Type B pancreatic cell (in vitro differentiated cells): Measurements from ENCODE around the gene TTLL11. TPM values are rescaled to one million over a fixed set of nuclear protein-coding genes. Genes with fewer than 3 reads are reported as not detected.

Experiments
- DNase-seq: peaks from one replicate; pipeline ENCODE4 v3.0.0; 2021; ENCODE audit warnings: mixed read lengths; ENCODE audit not compliant: unreplicated experiment; ENCODE audit errors: extremely low spot score
- H3K27ac Mint-ChIP-seq: 2 replicates; pipeline ENCODE4 v1.8.0; 2021; ENCODE audit warnings: mild to moderate bottlenecking, mixed read lengths
- H3K27me3 Mint-ChIP-seq: 2 replicates; pipeline ENCODE4 v1.8.0; 2021; ENCODE audit warnings: mixed read lengths
- H3K36me3 Mint-ChIP-seq: 2 replicates; pipeline ENCODE4 v1.8.0; 2021; ENCODE audit warnings: mixed read lengths
- H3K4me1 Mint-ChIP-seq: one replicate; pipeline ENCODE4 v1.8.0; 2021; ENCODE audit warnings: mixed read lengths; ENCODE audit not compliant: unreplicated experiment
- H3K4me3 Mint-ChIP-seq: 2 replicates; pipeline ENCODE4 v1.8.0; 2021; ENCODE audit warnings: mild to moderate bottlenecking, mixed read lengths
- H3K9me3 Mint-ChIP-seq: 2 replicates; pipeline ENCODE4 v1.8.0; 2021; ENCODE audit warnings: mixed read lengths
- CTCF ChIP-seq: fragments of 200-600 bp; sonication (generic); conservative IDR thresholded peaks from 2 replicates; pipeline ENCODE4 v1.5.0; 2021; ENCODE audit warnings: antibody characterized with exemption, mild to moderate bottlenecking
- total RNA-seq: library from RNA; stranded (reverse); gene quantifications from 2 replicates; pipeline ENCODE4 v1.2.1, GENCODE V29; 2021; ENCODE audit warnings: low replicate concordance

TTLL11 gene
- total RNA-seq, 1 donor from 2014 or later: 8.6 TPM

GRCh38 chr9:122039234-122039633, 53.9 kb downstream of the TTLL11 start:
- H3K36me3 Mint-ChIP-seq: peaks cover 4% of the 10 kb centered on the region
- no peak for TF ChIP-seq CTCF
- no peaks in the 10 kb centered on the region for H3K9me3 Mint-ChIP-seq
- H3K27ac Mint-ChIP-seq: no peak overlapping the region
- DNase-seq: no peak
- H3K27me3 Mint-ChIP-seq: no peaks in the 10 kb centered on the region
- no peaks in the 10 kb centered on the region for H3K4me1 Mint-ChIP-seq
- H3K4me3 Mint-ChIP-seq: no peak overlapping the region

- Mint-ChIP-seq H3K27ac (no peak overlapping the region), H3K9me3 (no peaks in the 10 kb centered on the region), H3K27me3 (no peaks in the 10 kb centered on the region), H3K36me3 (peaks cover 4% of the 10 kb centered on the region), H3K4me1 (peaks cover 11% of the 10 kb centered on the region), H3K4me3 (no peak overlapping the region)
- TF ChIP-seq CTCF: no peak
- DNase-seq: no peak
Observed at GRCh38 chr9:122036988-122037387, 56.1 kb downstream of the TTLL11 start.

GRCh38 chr9:122036408-122036807, 56.7 kb downstream of the TTLL11 start:
- Mint-ChIP-seq H3K4me3 (no peak overlapping the region), H3K36me3 (peaks cover 4% of the 10 kb centered on the region), H3K27me3 (no peaks in the 10 kb centered on the region), H3K27ac (no peak overlapping the region), H3K9me3 (no peaks in the 10 kb centered on the region), H3K4me1 (peaks cover 16% of the 10 kb centered on the region)
- DNase-seq: no peak
- TF ChIP-seq CTCF: no peak

GRCh38 chr9:122033775-122034373, 59.2 kb downstream of the TTLL11 start:
- no peak for DNase-seq
- no peak for TF ChIP-seq CTCF
- Mint-ChIP-seq H3K36me3 (no peaks in the 10 kb centered on the region), H3K4me3 (no peak overlapping the region), H3K9me3 (no peaks in the 10 kb centered on the region), H3K27ac (no peak overlapping the region), H3K27me3 (no peaks in the 10 kb centered on the region), H3K4me1 (peaks cover 18% of the 10 kb centered on the region)

GRCh38 chr9:122032346-122032745, 60.8 kb downstream of the TTLL11 start:
- Mint-ChIP-seq H3K4me3 (no peak overlapping the region), H3K27me3 (no peaks in the 10 kb centered on the region), H3K27ac (no peak overlapping the region), H3K36me3 (peaks cover 3% of the 10 kb centered on the region), H3K4me1 (peaks cover 18% of the 10 kb centered on the region), H3K9me3 (no peaks in the 10 kb centered on the region)
- no peak for TF ChIP-seq CTCF
- DNase-seq: no peak

- Mint-ChIP-seq H3K27ac (no peak overlapping the region), H3K27me3 (no peaks in the 10 kb centered on the region), H3K4me1 (peaks cover 18% of the 10 kb centered on the region), H3K36me3 (peaks cover 8% of the 10 kb centered on the region), H3K4me3 (no peak overlapping the region), H3K9me3 (no peaks in the 10 kb centered on the region)
- no peak for TF ChIP-seq CTCF
- no peak for DNase-seq
Observed at GRCh38 chr9:122031776-122032175, 61.3 kb downstream of the TTLL11 start.
